GM18909 (cell line): ENCODE data around the gene LRMDA.

Experiments used
- ATAC-seq: cut with Tn5 transposase; IDR thresholded peaks from one replicate; pipeline ENCODE4 v1.9.1; 2021; ENCODE audit warnings: mild to moderate bottlenecking; ENCODE audit not compliant: unreplicated experiment, poor library complexity

LRMDA gene

GRCh38 chr10:75468612-75469005 is 37.2 kb downstream of the LRMDA start:
- ATAC-seq: no peak

- ATAC-seq: no peak
These were observed 37.7 kb downstream of the LRMDA start for GRCh38 chr10:75469006-75469616.

GRCh38 chr10:75470901-75471300 is 39.5 kb downstream of the LRMDA start:
- ATAC-seq: no peak

- ATAC-seq: no peak
These were observed 41.3 kb downstream of the LRMDA start for GRCh38 chr10:75472685-75473084.

DNA sequence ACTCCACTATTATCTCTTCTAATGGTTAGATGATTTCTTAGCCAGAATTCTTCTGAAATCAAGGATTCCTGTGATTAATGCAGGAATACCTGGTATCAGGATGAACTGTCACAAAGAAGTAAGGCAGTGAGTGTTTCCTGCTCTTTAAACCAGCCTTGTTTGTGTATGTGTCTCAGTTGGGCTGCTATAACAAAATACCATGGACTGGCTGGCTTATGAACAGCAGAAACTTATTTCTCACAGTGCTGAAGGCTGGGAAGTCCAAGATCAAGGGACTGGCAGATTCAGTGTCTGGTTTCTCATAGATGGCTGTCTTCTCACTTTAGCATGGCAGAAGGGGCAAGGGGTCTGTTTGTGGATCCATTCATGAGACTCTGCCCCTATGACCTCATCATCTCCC is 42.7 kb downstream of the LRMDA start:
- ATAC-seq: no peak

DNA sequence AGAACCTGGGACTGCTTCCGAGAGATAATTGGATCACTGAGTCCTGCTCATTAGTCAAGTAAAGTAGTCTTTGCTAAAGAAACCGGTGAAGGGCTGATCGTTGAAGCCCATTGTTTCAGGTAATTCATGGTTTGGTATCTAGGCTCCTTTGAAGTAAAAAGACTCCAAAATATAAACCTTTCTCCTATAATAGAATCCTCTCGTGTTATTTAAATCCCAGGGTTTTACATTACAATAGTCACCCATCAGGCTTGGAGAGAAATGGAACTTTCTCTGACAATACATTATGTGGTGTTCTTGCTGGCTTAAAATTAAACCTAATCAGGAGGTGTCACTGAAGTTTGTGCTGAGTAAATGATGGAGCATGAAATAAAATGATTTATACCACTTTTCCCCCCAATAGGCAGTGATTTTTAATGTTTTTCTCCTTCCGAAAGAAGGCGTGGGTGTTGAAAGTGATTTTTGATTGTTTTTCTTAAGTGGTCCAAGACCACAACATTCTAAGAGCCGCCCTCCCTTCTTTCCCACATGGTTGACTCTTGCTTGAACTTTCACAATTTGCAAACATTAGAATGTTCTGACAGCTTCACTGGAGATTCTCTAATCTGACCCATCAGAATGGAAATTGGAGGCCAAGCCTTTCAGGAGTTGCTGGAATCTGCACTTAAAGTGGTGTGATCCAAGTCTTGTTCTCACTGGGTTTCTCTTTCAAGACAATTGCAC is 44.2 kb downstream of the LRMDA start:
- ATAC-seq: no peak

DNA sequence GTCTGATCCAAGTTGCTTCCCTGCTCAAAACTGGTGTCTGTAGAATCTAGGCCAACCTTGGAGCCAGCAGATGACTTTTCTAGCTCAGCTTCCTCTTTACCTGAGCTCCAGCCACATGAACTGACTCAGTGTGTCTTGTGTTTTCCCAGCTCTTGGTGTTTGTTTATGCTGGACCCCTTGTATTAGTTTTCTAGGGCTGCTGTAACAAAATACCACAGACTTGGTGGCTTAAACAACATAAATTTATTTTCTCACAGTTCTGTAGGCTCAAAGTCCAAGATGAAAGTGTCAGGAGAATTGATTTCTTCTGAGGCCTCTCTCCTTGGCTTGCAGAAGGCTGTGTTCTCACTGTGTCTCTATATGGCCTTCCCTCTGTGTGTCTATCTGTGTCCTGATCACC is 45.1 kb downstream of the LRMDA start:
- no peak for ATAC-seq

- ATAC-seq: no peak
These were observed 45.6 kb downstream of the LRMDA start for GRCh38 chr10:75476985-75477384.

DNA sequence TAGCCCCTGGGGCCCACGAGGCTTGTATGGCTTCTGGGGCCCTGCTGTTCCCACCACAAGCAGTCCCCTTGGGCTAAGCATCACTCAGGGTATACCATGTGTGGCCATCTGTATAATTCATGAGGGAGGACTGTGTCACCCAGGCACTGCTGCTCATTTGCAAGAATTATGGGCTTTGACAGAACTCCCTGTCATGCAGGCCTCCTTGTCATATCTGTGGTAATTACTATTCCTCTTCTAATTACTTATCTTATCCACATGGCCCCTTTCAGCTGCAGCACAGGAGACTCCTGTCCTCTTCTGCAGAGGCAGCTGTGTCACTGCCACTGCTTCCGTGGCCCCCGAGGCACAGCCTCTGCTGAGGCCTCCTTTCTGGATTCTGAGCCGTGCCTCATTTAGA is 46.3 kb downstream of the LRMDA start:
- ATAC-seq: no peak

DNA sequence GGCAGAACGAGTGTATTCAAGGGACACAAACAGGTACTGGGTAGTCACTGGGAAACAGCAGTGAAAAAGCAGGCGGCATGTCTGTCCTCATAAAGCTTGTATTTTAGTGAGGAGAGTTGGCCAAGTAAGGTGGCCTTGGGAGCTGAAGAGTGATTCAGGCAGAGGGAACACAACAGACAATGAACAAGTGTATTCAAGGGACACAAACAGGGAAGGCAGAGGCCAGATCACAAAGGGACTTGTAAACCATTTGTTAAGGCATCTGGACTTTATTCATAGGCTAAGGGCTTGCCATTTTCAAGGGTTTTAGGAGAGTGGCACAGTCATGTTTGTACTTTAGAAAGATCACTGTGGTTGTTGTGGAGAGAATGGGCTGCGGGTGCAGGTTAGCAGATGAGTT is 49.0 kb downstream of the LRMDA start:
- no peak for ATAC-seq

- no peak for ATAC-seq
These were observed 51.8 kb downstream of the LRMDA start for GRCh38 chr10:75483188-75483587.

DNA sequence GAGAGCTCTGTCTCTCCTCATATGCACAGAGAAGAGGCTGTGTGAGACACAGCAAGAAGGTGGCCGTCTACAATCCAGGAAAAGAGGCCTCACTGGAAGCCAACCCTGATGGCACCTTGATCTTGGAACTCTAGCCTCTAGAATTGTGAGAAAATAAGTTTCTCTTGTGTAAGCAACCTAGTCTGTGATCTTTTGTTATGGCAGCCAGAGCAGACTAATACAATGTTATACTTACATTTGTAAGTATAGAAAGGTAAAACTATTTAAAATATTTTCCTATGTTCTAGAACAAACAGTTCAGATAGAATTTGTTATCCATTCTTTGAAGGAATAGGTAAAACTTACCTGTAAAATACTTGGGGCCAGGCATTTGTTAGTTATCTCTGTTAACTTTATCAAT is 53.3 kb downstream of the LRMDA start:
- no peak for ATAC-seq

DNA sequence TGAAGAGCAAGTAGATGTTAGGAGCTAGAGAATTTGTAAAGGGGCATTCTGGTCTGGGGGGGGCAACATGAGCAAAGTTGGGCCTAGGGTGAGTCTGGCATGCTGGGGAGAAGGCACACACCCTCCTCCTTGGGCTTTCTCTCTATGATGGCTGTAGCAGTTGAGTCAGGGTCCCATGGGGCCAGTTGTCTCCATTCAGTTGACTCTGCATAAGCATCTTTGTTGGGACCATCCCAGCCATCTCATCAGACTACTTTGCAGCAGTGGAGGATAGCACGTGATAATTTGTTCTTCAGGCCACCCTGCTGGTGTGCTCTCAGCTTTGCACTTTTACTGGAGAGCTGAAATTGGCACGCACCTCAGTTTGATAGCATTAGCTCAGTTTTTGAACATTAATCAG is 55.2 kb downstream of the LRMDA start:
- no peak for ATAC-seq

GRCh38 chr10:75487087-75487754 is 55.8 kb downstream of the LRMDA start:
- peak; percentile 59 for ATAC-seq

DNA sequence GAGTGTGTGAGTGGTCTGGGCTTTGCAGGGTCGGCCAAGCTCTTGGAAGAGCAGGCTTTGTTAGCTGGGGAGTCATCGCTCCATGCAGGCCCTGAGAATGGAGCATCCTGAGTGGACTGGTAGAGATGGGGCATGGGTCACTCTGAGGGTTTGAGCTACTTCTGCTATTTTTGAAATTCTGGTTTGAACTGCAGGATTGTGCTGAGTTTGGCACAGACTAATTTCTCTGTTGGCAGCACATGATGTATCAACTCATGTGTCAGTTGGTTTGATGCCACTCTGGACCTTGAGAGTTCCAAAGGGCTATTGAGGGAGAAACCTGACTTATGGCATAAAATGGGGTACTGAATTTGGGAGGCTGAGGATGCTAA is 56.3 kb downstream of the LRMDA start:
- no peak for ATAC-seq

DNA sequence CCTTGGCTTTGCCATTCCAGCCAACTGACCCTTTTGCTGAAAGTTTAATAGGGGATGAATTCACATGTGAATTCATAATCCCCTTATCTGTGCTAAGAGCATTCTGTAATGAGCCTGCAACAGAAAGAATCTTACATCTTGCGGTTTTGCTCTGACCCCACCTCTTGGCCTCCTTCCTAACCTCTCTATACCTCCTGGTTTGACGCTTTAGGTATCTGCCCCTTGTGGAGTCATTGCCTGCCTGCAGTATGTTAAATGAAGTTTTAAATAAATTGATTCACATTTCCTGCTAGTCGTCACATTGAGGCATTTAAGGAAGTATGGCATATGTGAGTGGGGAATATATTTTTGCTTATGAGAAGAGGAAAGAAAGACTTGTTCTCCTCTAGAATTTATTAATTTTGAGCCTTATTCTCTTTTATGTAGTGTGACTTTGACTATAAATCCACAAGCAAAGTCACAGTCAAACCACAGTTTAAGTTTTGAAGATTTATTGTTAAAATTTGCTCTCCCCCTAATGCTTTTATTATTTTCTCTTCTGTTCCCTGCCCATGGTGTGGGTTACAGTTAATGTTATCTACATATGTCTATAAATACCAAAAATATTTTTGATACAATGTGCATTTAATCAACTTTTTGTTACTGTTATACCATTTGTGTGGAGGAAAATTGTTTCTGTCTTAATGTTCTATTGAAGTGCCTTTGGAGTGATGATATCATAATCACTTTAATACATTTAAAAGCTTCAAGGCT is 60.9 kb downstream of the LRMDA start:
- ATAC-seq: no peak

DNA sequence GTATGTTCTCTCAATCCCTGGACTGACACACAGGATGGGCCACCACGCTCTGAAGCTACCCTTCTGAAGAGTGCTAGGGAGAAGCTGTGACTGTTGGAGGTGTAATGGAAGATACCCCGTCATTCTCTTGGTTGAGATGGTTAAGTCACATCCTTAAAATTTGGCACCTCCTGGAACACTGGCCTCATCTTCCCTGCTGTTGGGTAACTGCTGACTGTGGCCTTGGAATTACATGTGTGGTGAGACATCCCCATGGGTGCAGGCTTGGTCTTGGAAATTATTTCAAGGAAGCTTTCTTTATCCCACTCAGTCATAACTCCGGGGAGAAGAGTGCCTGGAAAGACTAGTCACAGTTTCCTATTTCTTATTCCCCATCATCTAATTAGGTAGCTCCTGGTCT is 62.0 kb downstream of the LRMDA start:
- ATAC-seq: no peak

GRCh38 chr10:75495434-75496190 is 64.2 kb downstream of the LRMDA start:
- ATAC-seq: no peak

DNA sequence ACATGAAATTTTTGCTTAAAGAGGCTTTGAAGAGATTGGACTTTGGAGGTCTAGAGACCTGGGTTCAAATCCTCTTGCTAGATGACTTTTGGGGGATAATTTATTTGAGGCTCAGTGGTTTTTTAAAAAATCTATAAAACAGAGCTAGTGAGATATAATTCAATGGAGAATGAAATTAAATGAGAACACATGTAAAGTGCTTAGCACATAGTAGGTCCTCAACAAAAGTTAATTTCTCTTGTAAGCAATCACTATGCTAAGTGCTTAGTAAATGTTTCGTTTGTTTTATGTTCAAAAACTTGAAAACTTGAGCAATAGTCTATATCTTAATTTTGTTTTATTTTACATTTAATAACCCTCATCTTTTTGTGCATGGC is 64.8 kb downstream of the LRMDA start:
- no peak for ATAC-seq
